ENCODE data around the gene RPGRIP1L. TPM values are rescaled to one million over a fixed set of nuclear protein-coding genes. Genes with fewer than 3 reads are reported as not detected.

The RPGRIP1L gene
- total and polyA plus RNA-seq, 2 of the 8 experiments (the other 6 are each of a cell fraction or from before 2014, with no cell fraction given) = 4.0 to 13.7 TPM

- POLR2A ChIA-PET (ENCODE audit: partially characterized antibody) = no interaction called here
- FAIRE-seq = no peak
These were observed 121.9 kb downstream of the RPGRIP1L start for GRCh38 chr16:53581784-53582183.

More at GRCh38 chr16:53581784-53582183, 121.9 kb downstream of the RPGRIP1L start:
- Histone ChIP-seq H2BK15ac (ENCODE audit: low read length) (no peak overlapping the region), H3K27me3 (replicated peaks in 1 of 4; ENCODE audit: control insufficient read depth in 3 of 4, extremely low read depth in 1 of 4, insufficient read depth in 3 of 4, low read length in 3 of 4) (no peaks in the 10 kb centered on the region), H3K4ac (replicated peaks; ENCODE audit: insufficient read length, low read depth, low read length) (no peak overlapping the region), H2BK5ac (ENCODE audit: low read depth, low read length) (no peak overlapping the region), H3K36me3 (ENCODE audit: control insufficient read depth in 2 of 4, insufficient read depth in 4 of 4, low read length in 3 of 4) (no peaks in the 10 kb centered on the region), H3K9ac (replicated peaks in 1 of 4; ENCODE audit: extremely low read depth in 1 of 4, low read depth in 3 of 4, low read length in 3 of 4) (no peak overlapping the region), H2AK5ac (ENCODE audit: low read depth, low read length) (no peak overlapping the region), H3K18ac (ENCODE audit: extremely low read depth, low read length) (no peak overlapping the region), H3K79me1 (ENCODE audit: low read depth, low read length) (no peaks in the 10 kb centered on the region), H3K9me3 (ENCODE audit: insufficient read depth in 2 of 2, low read depth in 1 of 2, low read length in 1 of 2) (no peaks in the 10 kb centered on the region), H3K23me2 (ENCODE audit: low read depth, low read length) (no peaks in the 10 kb centered on the region; the same call in 1 of the 2 replicates), H2BK120ac (replicated peaks; ENCODE audit: low read depth, low read length) (no peak overlapping the region), H3K23ac (ENCODE audit: insufficient read length) (no peak overlapping the region), H2AFZ (ENCODE audit: low read length) (peak overlapping the region; percentile 62; the same call in 1 of the 2 replicates), H3K79me2 (ENCODE audit: control insufficient read depth in 1 of 2, insufficient read depth in 2 of 2, low read length in 2 of 2) (no peaks in the 10 kb centered on the region), H2BK20ac (ENCODE audit: low read length) (no peak overlapping the region), H4K91ac (replicated peaks; ENCODE audit: insufficient read length, low read length) (no peak overlapping the region), H4K20me1 (replicated peaks in 1 of 2; ENCODE audit: control insufficient read depth in 1 of 2, insufficient read depth in 2 of 2, low read length in 2 of 2) (no peaks in the 10 kb centered on the region), H4K5ac (ENCODE audit: insufficient read length, low read depth, low read length) (no peak overlapping the region), H4K8ac (ENCODE audit: extremely low read depth, insufficient read depth, low read length) (no peak overlapping the region), H3K56ac (replicated peaks; ENCODE audit: insufficient read length, low read depth, low read length) (no peak overlapping the region), H3K4me2 (ENCODE audit: insufficient read depth in 1 of 2, low read depth in 2 of 2, low read length in 2 of 2) (no peak overlapping the region), H3K4me1 (replicated peaks in 1 of 4; ENCODE audit: control insufficient read depth in 3 of 4, insufficient read depth in 4 of 4, low read length in 3 of 4) (no peaks in the 10 kb centered on the region), H3K14ac (ENCODE audit: insufficient read length) (no peak overlapping the region), H3K27ac (ENCODE audit: low read depth, low read length) (no peak overlapping the region), H2BK12ac (ENCODE audit: low read depth, low read length) (no peak overlapping the region), H3K4me3 (ENCODE audit: extremely low read depth in 1 of 4, insufficient read depth in 2 of 4, low read depth in 3 of 4, low read length in 4 of 4) (no peak overlapping the region)
- 84% methylated on average over 2 of the region's 2 CpGs; no CpG with 5 or more reads in 1 of the 2 experiments for WGBS, 2 experiments (ENCODE audit: extremely low coverage in 1 of 2, insufficient coverage in 1 of 2, insufficient read length in 1 of 2, insufficient replicate concordance in 2 of 2, low coverage in 1 of 2, low lambda C conversion rate in 2 of 2, missing lambda C conversion rate in 1 of 2)
- CTCF ChIA-PET (ENCODE audit: partially characterized antibody) = no interaction called here
- no peak for DNase-seq (ENCODE audit: low read depth in 1 of 2, low spot score in 2 of 2)
- TF ChIP-seq EGR1 (IDR thresholded peaks at IDR 0.05; ENCODE audit: borderline replicate concordance, low read depth, low read length) (no peak), RAD21 (IDR thresholded peaks at IDR 0.05 in 1 of 2, conservative IDR thresholded peaks at IDR 0.05 in 1 of 2; ENCODE audit: low read depth in 2 of 2, low read length in 2 of 2) (no peak)

All from H1 (cell line).